OCI-LY1 (cell line): Measurements from ENCODE around the gene SLC38A7.
A peak's percentile ranks its signal among the peaks of the same experiment; 100 is the strongest.
"Not testable (repeated sequence)": the region's sequence is repeated elsewhere in the genome, so short reads cannot be mapped to it uniquely, and the experiment has no call there.

Experiments
- H2AFZ ChIP-seq: fragments of 200-600 bp; sonication (generic), shearing (Covaris generic); 2 replicates; pipeline ENCODE4 v1.6.0; 2014; ENCODE audit warnings: antibody characterized with exemption, mild to moderate bottlenecking, low read length
- H3F3A ChIP-seq: fragments of 200-600 bp; sonication (generic), shearing (Covaris generic); 2 replicates; pipeline ENCODE4 v1.6.0; 2014; ENCODE audit warnings: mild to moderate bottlenecking, antibody characterized with exemption, low read length, moderate library complexity; ENCODE audit not compliant: insufficient read depth
- H3K27ac ChIP-seq: fragments of 200-600 bp; sonication (generic); 2 replicates; pipeline ENCODE4 v1.5.1; 2014; ENCODE audit warnings: low read length, mixed run types, mild to moderate bottlenecking, low read depth; ENCODE audit not compliant: poor library complexity, severe bottlenecking
- H3K27me3 ChIP-seq: fragments of 200-600 bp; sonication (generic); 2 replicates; pipeline ENCODE4 v1.6.0; 2014; ENCODE audit warnings: antibody characterized with exemption, mild to moderate bottlenecking, low read length, moderate library complexity; ENCODE audit not compliant: insufficient read depth
- H3K36me3 ChIP-seq: fragments of 200-600 bp; sonication (generic); 2 replicates; pipeline ENCODE4 v1.6.1; 2014; ENCODE audit warnings: mild to moderate bottlenecking, antibody characterized with exemption, low read length, moderate library complexity, mixed read lengths; ENCODE audit not compliant: insufficient read depth
- H3K4me1 ChIP-seq: fragments of 200-600 bp; sonication (generic); 2 replicates; pipeline ENCODE4 v1.5.1; 2014; ENCODE audit warnings: mild to moderate bottlenecking, low read length, moderate library complexity; ENCODE audit not compliant: insufficient read depth, severe bottlenecking
- H3K4me2 ChIP-seq: fragments of 200-600 bp; sonication (generic), shearing (Covaris generic); 2 replicates; pipeline ENCODE4 v1.6.1; 2014; ENCODE audit warnings: low read length
- H3K4me3 ChIP-seq: fragments of 200-600 bp; sonication (generic); 2 replicates; pipeline ENCODE4 v1.5.1; 2014; ENCODE audit warnings: low read length, low read depth, mild to moderate bottlenecking, mixed read lengths; ENCODE audit not compliant: poor library complexity, severe bottlenecking
- H3K79me2 ChIP-seq: fragments of 200-600 bp; shearing (Covaris generic); 2 replicates; pipeline ENCODE4 v1.6.1; 2016; ENCODE audit warnings: mixed run types, low read length, mixed read lengths; ENCODE audit not compliant: insufficient read depth
- H3K9ac ChIP-seq: fragments of 200-600 bp; sonication (generic), shearing (Covaris generic); 2 replicates; pipeline ENCODE4 v1.6.1; 2014; ENCODE audit warnings: mild to moderate bottlenecking, low read length, mixed read lengths
- H3K9me2 ChIP-seq: fragments of 200-600 bp; sonication (generic), shearing (Covaris generic); 2 replicates; pipeline ENCODE4 v1.6.1; 2014; ENCODE audit warnings: low read depth, mild to moderate bottlenecking, low read length, mixed read lengths
- H3K9me3 ChIP-seq: fragments of 200-600 bp; shearing (Covaris generic); 2 replicates; pipeline ENCODE4 v1.6.1; 2014; ENCODE audit warnings: low read length, mixed read lengths
- H4K20me1 ChIP-seq: fragments of 200-600 bp; sonication (generic), shearing (Covaris generic); 2 replicates; pipeline ENCODE4 v1.6.0; 2016; ENCODE audit warnings: mild to moderate bottlenecking, low read length; ENCODE audit not compliant: insufficient read depth
- CTCF ChIP-seq: fragments of 200-600 bp; sonication (generic), shearing (Covaris generic); IDR thresholded peaks from 2 replicates; pipeline ENCODE4 v1.5.1; 2017; ENCODE audit warnings: mild to moderate bottlenecking, antibody characterized with exemption, low read length, moderate library complexity, mixed read lengths
- EZH2 ChIP-seq: fragments of 200-600 bp; sonication (generic), shearing (Covaris generic); IDR thresholded peaks from 2 replicates; pipeline ENCODE4 v1.8.0; 2017; ENCODE audit warnings: borderline replicate concordance, mixed run types, mild to moderate bottlenecking, antibody characterized with exemption, low read length, moderate library complexity, mixed read lengths

Gene SLC38A7

GRCh38 chr16:58639230-58639629 lies 45.3 kb downstream of the SLC38A7 start:
- H3K36me3 ChIP-seq: no peaks in the 10 kb centered on the region
- H3K4me3 ChIP-seq: no peak overlapping the region
- no peaks in the 10 kb centered on the region for H3K79me2 ChIP-seq
- TF ChIP-seq CTCF (no peak), EZH2 (no peak)
- H3F3A ChIP-seq: no peaks in the 10 kb centered on the region
- H3K9me3 ChIP-seq: no peaks in the 10 kb centered on the region
- no peaks in the 10 kb centered on the region for H3K27me3 ChIP-seq
- no peak overlapping the region for H2AFZ ChIP-seq
- H3K4me1 ChIP-seq: no peaks in the 10 kb centered on the region
- no peak overlapping the region for H3K9ac ChIP-seq
- H3K9me2 ChIP-seq: no peaks in the 10 kb centered on the region
- H3K27ac ChIP-seq: no peak overlapping the region
- no peak overlapping the region for H3K4me2 ChIP-seq
- H4K20me1 ChIP-seq: no peaks in the 10 kb centered on the region

GRCh38 chr16:58638148-58639036 lies 46.2 kb downstream of the SLC38A7 start:
- Histone ChIP-seq H2AFZ (no peak overlapping the region), H3K27me3 (no peaks in the 10 kb centered on the region), H3K4me2 (no peak overlapping the region), H3F3A (no peaks in the 10 kb centered on the region), H3K4me3 (no peak overlapping the region), H3K79me2 (no peaks in the 10 kb centered on the region), H3K9me3 (no peaks in the 10 kb centered on the region), H3K9me2 (no peaks in the 10 kb centered on the region), H3K9ac (no peak overlapping the region), H3K4me1 (no peaks in the 10 kb centered on the region), H3K27ac (no peak overlapping the region), H3K36me3 (no peaks in the 10 kb centered on the region), H4K20me1 (no peaks in the 10 kb centered on the region)
- TF ChIP-seq CTCF (peak; percentile 9; the same call in 1 of the 2 replicates), EZH2 (no peak)

GRCh38 chr16:58637021-58637420 lies 47.5 kb downstream of the SLC38A7 start:
- H3K9me3 ChIP-seq, H3K4me2 ChIP-seq, H3K9ac ChIP-seq, H4K20me1 ChIP-seq, H3K27me3 ChIP-seq, H3K27ac ChIP-seq, H3K4me3 ChIP-seq, H2AFZ ChIP-seq, H3K4me1 ChIP-seq, H3F3A ChIP-seq, H3K79me2 ChIP-seq, H3K9me2 ChIP-seq, H3K36me3 ChIP-seq: not testable (repeated sequence)

- no peak overlapping the region for H3K4me2 ChIP-seq
- no peaks in the 10 kb centered on the region for H3F3A ChIP-seq
- no peaks in the 10 kb centered on the region for H3K27me3 ChIP-seq
- no peaks in the 10 kb centered on the region for H3K9me3 ChIP-seq
- H3K4me1 ChIP-seq: no peaks in the 10 kb centered on the region
- H3K36me3 ChIP-seq: no peaks in the 10 kb centered on the region
- no peaks in the 10 kb centered on the region for H4K20me1 ChIP-seq
- no peaks in the 10 kb centered on the region for H3K9me2 ChIP-seq
- H3K79me2 ChIP-seq: no peaks in the 10 kb centered on the region
- TF ChIP-seq EZH2 (no peak), CTCF (no peak)
- no peak overlapping the region for H2AFZ ChIP-seq
- H3K27ac ChIP-seq: no peak overlapping the region
- H3K4me3 ChIP-seq: no peak overlapping the region
- H3K9ac ChIP-seq: no peak overlapping the region
Observed at GRCh38 chr16:58636466-58636865, 48.1 kb downstream of the SLC38A7 start.
